ENCODE measurements around the gene MCM3.

DNA sequence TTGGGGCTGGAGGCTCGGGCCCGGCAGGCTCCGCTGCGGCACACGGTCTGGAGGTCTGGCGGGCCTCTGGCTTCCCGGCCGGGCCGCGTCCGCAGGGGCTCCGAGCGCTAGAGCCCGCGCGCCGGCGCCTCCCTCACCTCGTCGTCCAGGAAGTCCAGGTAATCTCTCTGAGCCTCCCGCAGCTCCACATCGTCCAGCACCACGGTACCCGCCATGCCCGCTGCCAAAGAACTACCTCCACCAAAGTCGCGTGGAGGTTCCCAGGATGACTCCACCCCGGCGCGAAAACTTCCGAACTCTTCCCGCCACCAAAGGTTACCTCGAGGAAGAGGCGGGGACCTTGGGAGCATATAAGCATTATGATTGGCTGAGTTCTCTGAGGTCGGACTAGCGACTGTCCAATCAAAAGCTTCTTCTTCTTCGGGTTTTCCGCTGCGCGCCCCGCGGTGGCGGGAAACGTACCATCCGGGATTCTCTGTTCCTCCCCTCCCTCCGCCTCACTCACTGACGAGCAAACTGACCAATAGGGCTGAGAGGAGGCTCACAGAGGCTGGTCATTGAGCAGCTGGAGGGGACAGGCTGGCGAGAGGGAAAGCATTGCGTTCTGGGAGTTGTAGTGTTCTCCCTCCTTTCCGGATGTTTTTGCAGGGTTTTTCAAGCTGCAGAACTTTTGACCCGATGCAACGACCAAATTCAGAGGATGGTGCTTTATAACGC lies at the start of gene MCM3:
- peak in 1 of 2 donors; percentile 50 for TF ChIP-seq POLR2A (IDR thresholded peaks at IDR 0.05)
- TF ChIP-seq, protein P1, sequence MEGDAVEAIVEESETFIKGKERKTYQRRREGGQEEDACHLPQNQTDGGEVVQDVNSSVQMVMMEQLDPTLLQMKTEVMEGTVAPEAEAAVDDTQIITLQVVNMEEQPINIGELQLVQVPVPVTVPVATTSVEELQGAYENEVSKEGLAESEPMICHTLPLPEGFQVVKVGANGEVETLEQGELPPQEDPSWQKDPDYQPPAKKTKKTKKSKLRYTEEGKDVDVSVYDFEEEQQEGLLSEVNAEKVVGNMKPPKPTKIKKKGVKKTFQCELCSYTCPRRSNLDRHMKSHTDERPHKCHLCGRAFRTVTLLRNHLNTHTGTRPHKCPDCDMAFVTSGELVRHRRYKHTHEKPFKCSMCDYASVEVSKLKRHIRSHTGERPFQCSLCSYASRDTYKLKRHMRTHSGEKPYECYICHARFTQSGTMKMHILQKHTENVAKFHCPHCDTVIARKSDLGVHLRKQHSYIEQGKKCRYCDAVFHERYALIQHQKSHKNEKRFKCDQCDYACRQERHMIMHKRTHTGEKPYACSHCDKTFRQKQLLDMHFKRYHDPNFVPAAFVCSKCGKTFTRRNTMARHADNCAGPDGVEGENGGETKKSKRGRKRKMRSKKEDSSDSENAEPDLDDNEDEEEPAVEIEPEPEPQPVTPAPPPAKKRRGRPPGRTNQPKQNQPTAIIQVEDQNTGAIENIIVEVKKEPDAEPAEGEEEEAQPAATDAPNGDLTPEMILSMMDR (IDR thresholded peaks at IDR 0.05): peak in 5 of 12 donors; percentile 2 to 43 (median 19)

Measured in heart left ventricle (tissue), 13 donors.